Progenitor cell of endocrine pancreas (in vitro differentiated cells): Measurements from ENCODE around the gene WSB2. TPM values are rescaled to one million over a fixed set of nuclear protein-coding genes. Genes with fewer than 3 reads are reported as not detected.

Source experiments
- DNase-seq: peaks from one replicate; pipeline ENCODE4 v3.0.0; 2021; ENCODE audit warnings: low spot score; ENCODE audit not compliant: unreplicated experiment
- H3K27ac Mint-ChIP-seq: 2 replicates; pipeline ENCODE4 v1.8.0; 2021; ENCODE audit warnings: mild to moderate bottlenecking, moderate library complexity, mixed read lengths
- H3K27me3 Mint-ChIP-seq: 2 replicates; pipeline ENCODE4 v1.8.0; 2021; ENCODE audit warnings: mixed read lengths
- H3K36me3 Mint-ChIP-seq: 2 replicates; pipeline ENCODE4 v1.8.0; 2022; ENCODE audit warnings: mixed read lengths; ENCODE audit not compliant: insufficient read depth
- H3K4me1 Mint-ChIP-seq: 2 replicates; pipeline ENCODE4 v1.8.0; 2021; ENCODE audit warnings: low read depth, mixed read lengths
- H3K4me3 Mint-ChIP-seq: 2 replicates; pipeline ENCODE4 v1.8.0; 2021; ENCODE audit warnings: low read depth, mild to moderate bottlenecking, moderate library complexity, mixed read lengths
- H3K9me3 Mint-ChIP-seq: 2 replicates; pipeline ENCODE4 v1.8.0; 2021; ENCODE audit warnings: low read depth, mixed read lengths
- total RNA-seq: library from RNA; stranded (reverse); gene quantifications from 2 replicates; pipeline ENCODE4 v1.2.1, GENCODE V29; 2021
- TF ChIP-seq, protein P1 (sequence below): fragments of 200-600 bp; sonication (generic); IDR thresholded peaks from one replicate; pipeline ENCODE4 v1.5.0; 2021; ENCODE audit warnings: antibody characterized with exemption, mild to moderate bottlenecking; ENCODE audit not compliant: unreplicated experiment

The WSB2 gene
- total RNA-seq, 1 donor from 2014 or later = 46.9 TPM

DNA sequence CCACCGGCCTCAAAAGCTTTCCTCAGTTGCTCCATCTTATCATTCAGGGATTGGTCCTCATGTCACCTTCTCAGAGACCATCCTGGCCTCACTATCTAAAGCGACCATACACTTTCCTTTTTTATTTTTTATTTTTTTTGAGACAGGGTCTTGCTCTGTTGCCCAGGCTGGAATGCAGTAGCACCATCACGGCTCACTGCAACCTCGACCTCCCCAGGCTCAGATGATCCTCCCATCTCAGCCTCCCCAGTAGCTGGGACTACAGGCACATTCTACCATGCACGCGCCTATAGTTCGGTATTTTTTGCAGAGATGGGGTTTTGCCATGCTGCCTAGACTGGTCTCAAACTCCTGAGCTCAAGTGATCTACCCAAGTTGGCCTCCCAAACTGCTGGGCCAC, 2.8 kb downstream of the WSB2 start:
- peaks cover 20% of the 10 kb centered on the region for H3K4me1 Mint-ChIP-seq
- TF ChIP-seq, protein P1, sequence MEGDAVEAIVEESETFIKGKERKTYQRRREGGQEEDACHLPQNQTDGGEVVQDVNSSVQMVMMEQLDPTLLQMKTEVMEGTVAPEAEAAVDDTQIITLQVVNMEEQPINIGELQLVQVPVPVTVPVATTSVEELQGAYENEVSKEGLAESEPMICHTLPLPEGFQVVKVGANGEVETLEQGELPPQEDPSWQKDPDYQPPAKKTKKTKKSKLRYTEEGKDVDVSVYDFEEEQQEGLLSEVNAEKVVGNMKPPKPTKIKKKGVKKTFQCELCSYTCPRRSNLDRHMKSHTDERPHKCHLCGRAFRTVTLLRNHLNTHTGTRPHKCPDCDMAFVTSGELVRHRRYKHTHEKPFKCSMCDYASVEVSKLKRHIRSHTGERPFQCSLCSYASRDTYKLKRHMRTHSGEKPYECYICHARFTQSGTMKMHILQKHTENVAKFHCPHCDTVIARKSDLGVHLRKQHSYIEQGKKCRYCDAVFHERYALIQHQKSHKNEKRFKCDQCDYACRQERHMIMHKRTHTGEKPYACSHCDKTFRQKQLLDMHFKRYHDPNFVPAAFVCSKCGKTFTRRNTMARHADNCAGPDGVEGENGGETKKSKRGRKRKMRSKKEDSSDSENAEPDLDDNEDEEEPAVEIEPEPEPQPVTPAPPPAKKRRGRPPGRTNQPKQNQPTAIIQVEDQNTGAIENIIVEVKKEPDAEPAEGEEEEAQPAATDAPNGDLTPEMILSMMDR = no peak
- peaks cover 1% of the 10 kb centered on the region for H3K36me3 Mint-ChIP-seq
- no peak overlapping the region for H3K4me3 Mint-ChIP-seq
- no peak overlapping the region for H3K27ac Mint-ChIP-seq
- no peak for DNase-seq
- no peaks in the 10 kb centered on the region for H3K27me3 Mint-ChIP-seq
- no peaks in the 10 kb centered on the region for H3K9me3 Mint-ChIP-seq

DNA sequence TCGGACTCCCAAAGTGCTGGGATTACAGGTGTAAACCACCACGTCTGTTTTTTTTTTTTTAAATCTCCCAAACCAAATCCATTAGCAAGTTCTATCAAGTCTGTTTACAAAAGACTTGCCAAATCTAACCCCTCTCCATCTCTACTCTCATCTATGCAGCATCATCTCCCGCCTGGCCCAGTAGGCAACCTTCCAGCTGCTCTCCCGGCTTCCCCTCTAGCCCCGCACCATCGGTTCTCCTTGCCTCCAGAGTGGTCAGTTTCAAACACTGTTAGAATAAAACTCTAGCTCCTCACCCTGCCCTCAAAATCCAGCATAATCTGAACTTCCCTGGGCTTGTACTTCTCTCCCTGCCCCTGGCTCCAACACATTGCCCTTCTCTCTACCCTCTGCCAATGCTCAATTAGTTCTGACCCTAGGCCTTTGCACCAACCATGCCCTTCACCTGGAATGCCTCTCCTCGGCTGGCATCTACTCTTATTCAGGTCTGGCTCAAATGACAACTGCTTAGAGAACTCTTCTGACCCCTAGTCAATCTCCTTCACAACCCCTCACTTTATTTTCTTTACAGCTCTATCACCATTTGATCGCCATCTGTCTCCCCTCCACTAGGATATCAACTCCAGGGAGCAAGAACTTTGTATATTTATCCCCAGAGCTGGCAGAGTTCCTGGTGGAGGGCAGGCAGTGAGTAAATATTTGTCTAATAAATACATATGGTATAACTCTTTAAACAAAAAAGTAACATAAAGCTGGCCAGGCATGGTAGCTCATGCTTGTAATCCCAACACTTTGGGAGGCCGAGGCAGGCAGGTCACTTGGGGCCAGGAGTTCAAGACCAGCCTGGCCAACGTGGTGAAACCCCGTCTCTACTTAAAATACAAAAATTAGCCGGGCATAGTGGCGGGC, 4.9 kb downstream of the WSB2 start:
- TF ChIP-seq, protein P1 = no peak
- Mint-ChIP-seq H3K4me3 (no peak overlapping the region), H3K4me1 (peaks cover 13% of the 10 kb centered on the region), H3K9me3 (no peaks in the 10 kb centered on the region), H3K27me3 (no peaks in the 10 kb centered on the region), H3K36me3 (peaks cover 4% of the 10 kb centered on the region), H3K27ac (peak overlapping the region; percentile 37)
- no peak for DNase-seq

DNA sequence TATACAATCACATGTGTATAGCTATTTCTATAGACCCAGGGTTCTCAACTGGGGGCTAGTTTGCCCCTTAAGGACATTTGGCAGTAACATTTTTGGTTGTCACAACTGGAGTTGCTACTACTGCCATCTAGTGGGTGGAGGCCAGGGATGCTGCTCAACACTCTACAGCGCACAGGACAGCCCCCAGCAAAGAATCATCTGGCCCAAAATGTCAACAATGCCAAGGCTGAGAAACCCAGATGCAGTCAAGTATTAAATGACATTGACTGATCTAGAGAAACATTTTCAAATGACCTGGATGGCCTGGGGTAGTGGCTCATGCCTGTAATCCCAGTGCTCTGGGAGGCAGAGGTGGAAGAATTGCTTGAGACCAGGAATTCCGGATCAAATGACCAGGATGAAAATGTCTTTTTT, 5.8 kb downstream of the WSB2 start:
- no peak overlapping the region for H3K4me3 Mint-ChIP-seq
- peaks cover 8% of the 10 kb centered on the region for H3K36me3 Mint-ChIP-seq
- H3K9me3 Mint-ChIP-seq = no peaks in the 10 kb centered on the region
- no peak overlapping the region for H3K27ac Mint-ChIP-seq
- TF ChIP-seq, protein P1 = peak; percentile 54
- H3K27me3 Mint-ChIP-seq = no peaks in the 10 kb centered on the region
- H3K4me1 Mint-ChIP-seq = peaks cover 12% of the 10 kb centered on the region
- DNase-seq = no peak

DNA sequence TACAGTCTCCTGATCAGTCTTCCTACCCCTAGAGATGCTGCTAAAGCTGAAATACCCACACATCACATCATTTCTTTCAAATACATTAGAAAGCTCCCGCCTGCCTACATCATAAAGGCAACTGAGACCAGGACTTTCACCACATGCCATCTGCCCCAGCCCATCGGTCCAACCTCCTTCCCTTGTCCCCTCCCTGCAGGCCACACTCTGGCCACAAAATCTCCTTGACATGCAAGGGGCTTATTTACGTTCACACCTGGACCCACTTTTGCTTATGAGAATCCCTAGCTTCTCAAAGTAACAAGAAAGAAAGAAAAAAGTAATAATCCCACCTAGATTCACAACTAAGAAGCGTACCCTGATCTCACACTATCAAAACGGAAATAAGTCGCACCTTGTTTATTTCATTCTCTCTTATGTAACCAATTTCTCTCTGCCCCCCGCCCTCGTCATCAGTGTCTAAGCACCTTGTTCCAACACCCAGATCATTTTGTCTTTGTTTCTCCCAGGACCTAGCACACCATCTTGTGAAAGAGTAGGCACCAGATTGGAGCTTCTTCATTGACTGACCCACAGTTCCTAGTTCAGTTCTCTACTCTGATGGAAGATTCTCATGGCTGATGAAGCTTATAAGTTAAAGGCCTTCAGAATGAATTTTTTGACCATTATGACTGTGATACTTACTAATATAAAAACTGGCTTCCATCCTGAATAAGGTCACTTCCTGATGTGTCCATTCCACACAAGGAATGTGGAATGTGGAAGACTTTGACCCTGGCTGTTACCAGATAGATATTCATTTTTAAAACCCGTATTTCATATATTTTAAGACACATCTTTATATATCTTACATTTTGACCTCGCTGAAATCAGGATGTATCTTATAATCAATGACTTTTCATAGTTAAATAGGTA, 7.7 kb downstream of the WSB2 start:
- Mint-ChIP-seq H3K9me3 (no peaks in the 10 kb centered on the region), H3K4me3 (no peak overlapping the region), H3K27me3 (no peaks in the 10 kb centered on the region), H3K4me1 (peaks cover 3% of the 10 kb centered on the region), H3K36me3 (peaks cover 12% of the 10 kb centered on the region), H3K27ac (peak overlapping the region; percentile 5)
- TF ChIP-seq, protein P1 = no peak
- no peak for DNase-seq
